K562 (cell line): Measurements from ENCODE around the gene RYR1. TPM values are rescaled to one million over a fixed set of nuclear protein-coding genes. Genes with fewer than 3 reads are reported as not detected.

Experiments used
- ARID1B ChIP-seq: fragments of 450-650 bp; IDR thresholded peaks from 2 replicates; pipeline ENCODE4 v1.6.1; 2016; ENCODE audit warnings: antibody characterized with exemption, mild to moderate bottlenecking, inconsistent platforms
- ATF1 ChIP-seq, 2 experiments: fragments of 450-650 bp in 1 of 2; IDR thresholded peaks; 2 replicates each; pipeline ENCODE4 v1.6.1; 2016; ENCODE audit warnings: missing compliant biosample characterization in 1 of 2, missing genetic modification characterization in 1 of 2
- ATF7 ChIP-seq: fragments of 450-650 bp; IDR thresholded peaks from 2 replicates; pipeline ENCODE4 v1.7.1; 2014; ENCODE audit warnings: mild to moderate bottlenecking, moderate library complexity
- CGGBP1 ChIP-seq: fragments of 250-450 bp; sonication (Bioruptor Pico); IDR thresholded peaks from 2 replicates; pipeline ENCODE4 v1.9.0; 2021; ENCODE audit warnings: mild to moderate bottlenecking
- EGR1 ChIP-seq: fragments of 450-650 bp; conservative IDR thresholded peaks from 2 replicates; pipeline ENCODE4 v1.6.1; 2017; ENCODE audit warnings: mild to moderate bottlenecking
- EP300 ChIP-seq: IDR thresholded peaks from 2 replicates; pipeline ENCODE4 v1.6.1; 2012; ENCODE audit warnings: low read length, improper control_type of control experiment
- ESRRA ChIP-seq: fragments of 450-650 bp; IDR thresholded peaks from 2 replicates; pipeline ENCODE4 v1.6.1; 2014; ENCODE audit warnings: low read depth, mild to moderate bottlenecking, moderate library complexity, borderline replicate concordance
- ETS2 ChIP-seq: IDR thresholded peaks from 2 replicates; pipeline ENCODE4 v1.6.1; 2016; ENCODE audit warnings: borderline replicate concordance, missing genetic modification characterization, mild to moderate bottlenecking, moderate library complexity, missing compliant biosample characterization; ENCODE audit not compliant: poor library complexity, severe bottlenecking
- HINFP ChIP-seq: fragments of 450-650 bp; conservative IDR thresholded peaks from 2 replicates; pipeline ENCODE4 v1.6.1; 2016; ENCODE audit warnings: missing genetic modification characterization, low read depth, mild to moderate bottlenecking, control low read depth, missing compliant biosample characterization
- NCOR1 ChIP-seq: fragments of 450-650 bp; IDR thresholded peaks from 2 replicates; pipeline ENCODE4 v1.6.1; 2016; ENCODE audit warnings: mild to moderate bottlenecking, moderate library complexity
- NFXL1 ChIP-seq: fragments of 450-650 bp; formaldehyde crosslinking; IDR thresholded peaks from 2 replicates; pipeline ENCODE4 v1.4.0; 2021; ENCODE audit warnings: mild to moderate bottlenecking
- NKRF ChIP-seq: fragments of 450-650 bp; IDR thresholded peaks from 2 replicates; pipeline ENCODE4 v1.6.1; 2016; ENCODE audit warnings: borderline replicate concordance
- NR2F6 ChIP-seq: fragments of 450-650 bp; formaldehyde crosslinking; IDR thresholded peaks from 2 replicates; pipeline ENCODE4 v1.4.0; 2020; ENCODE audit warnings: mild to moderate bottlenecking
- NR4A1 ChIP-seq, 2 experiments: fragments of 250-450 bp in 1 of 2; fragments of 450-650 bp in 1 of 2; sonication (Bioruptor Pico) in 1 of 2; IDR thresholded peaks; 2 replicates each; pipeline versions ENCODE4 v1.4.0 to v1.6.1; 2016 to 2020; ENCODE audit warnings: mild to moderate bottlenecking in 2 of 2, missing compliant biosample characterization in 1 of 2, missing genetic modification characterization in 1 of 2, moderate library complexity in 1 of 2
- PCBP2 ChIP-seq: fragments of 200-400 bp; formaldehyde crosslinking; IDR thresholded peaks from 2 replicates; pipeline ENCODE4 v1.6.1; 2018; ENCODE audit warnings: low read length, low read depth, mild to moderate bottlenecking, moderate library complexity; ENCODE audit not compliant: poor library complexity, severe bottlenecking
- RB1 ChIP-seq: fragments of 450-650 bp; IDR thresholded peaks from 2 replicates; pipeline ENCODE4 v1.6.1; 2017; ENCODE audit warnings: low read depth, mild to moderate bottlenecking
- RBFOX2 ChIP-seq: fragments of 200-400 bp; formaldehyde crosslinking; IDR thresholded peaks from 2 replicates; pipeline ENCODE4 v1.6.1; 2017; ENCODE audit warnings: low read depth, mild to moderate bottlenecking, low read length, moderate library complexity
- SP1 ChIP-seq: sonication (generic); formaldehyde crosslinking; IDR thresholded peaks from 2 replicates; pipeline ENCODE4 v1.8.1; 2022; ENCODE audit warnings: mild to moderate bottlenecking, missing genetic modification reagents
- TAL1 ChIP-seq: fragments of 450-650 bp; IDR thresholded peaks from 2 replicates; pipeline ENCODE4 v1.6.1; 2016; ENCODE audit warnings: mild to moderate bottlenecking
- WHSC1 ChIP-seq: IDR thresholded peaks from one replicate; pipeline ENCODE4 v1.6.1; 2012; ENCODE audit warnings: low read length, control low read depth, inconsistent platforms
- polyA plus RNA-seq, 8 experiments: library from polyadenylated mRNA; depleted of rRNA in 4 of 8; stranded (reverse) in 5 of 8; unstranded in 3 of 8; fragments of >200 nt; fragmentation: Nextera tagmentation in 2 of 8; fragmentation: Illumina TruSeq in 1 of 8; extraction: Ambion mirVana in 2 of 8; extraction: Trizol in 1 of 8; gene quantifications; 2 replicates each; pipeline versions ENCODE4 v1.2.1 to v1.2.3, GENCODE V29; 2011 to 2014; ENCODE audit warnings: inconsistent platforms in 1 of 8, missing spikeins in 1 of 8
- total RNA-seq, 7 experiments: library from RNA; depleted of rRNA in 6 of 7; stranded (reverse); fragments of >200 nt in 6 of 7; fragmentation: Illumina TruSeq in 2 of 7; extraction: Trizol in 2 of 7; gene quantifications; 2 replicates each; pipeline versions ENCODE4 v1.2.1 to v1.2.3, GENCODE V29; 2011 to 2021; ENCODE audit warnings: low replicate concordance in 1 of 7
- TF ChIP-seq, protein P1 (sequence below): fragments of 200-800 bp; sonication (Bioruptor generic); IDR thresholded peaks from 2 replicates; pipeline ENCODE4 v1.6.1; 2017; ENCODE audit warnings: missing genetic modification characterization, missing compliant biosample characterization
- TF ChIP-seq, protein P2 (sequence below): fragments of 250-450 bp; sonication (Bioruptor Pico); IDR thresholded peaks from 2 replicates; pipeline ENCODE4 v1.8.0; 2021; ENCODE audit warnings: borderline replicate concordance, mild to moderate bottlenecking, moderate library complexity; ENCODE audit not compliant: poor library complexity, severe bottlenecking

RYR1 gene
- total and polyA plus RNA-seq, 9 of the 15 experiments (the other 6 are each of a cell fraction or from before 2014, with no cell fraction given): 0.11 to 7.4 (median 3.7) TPM

DNA sequence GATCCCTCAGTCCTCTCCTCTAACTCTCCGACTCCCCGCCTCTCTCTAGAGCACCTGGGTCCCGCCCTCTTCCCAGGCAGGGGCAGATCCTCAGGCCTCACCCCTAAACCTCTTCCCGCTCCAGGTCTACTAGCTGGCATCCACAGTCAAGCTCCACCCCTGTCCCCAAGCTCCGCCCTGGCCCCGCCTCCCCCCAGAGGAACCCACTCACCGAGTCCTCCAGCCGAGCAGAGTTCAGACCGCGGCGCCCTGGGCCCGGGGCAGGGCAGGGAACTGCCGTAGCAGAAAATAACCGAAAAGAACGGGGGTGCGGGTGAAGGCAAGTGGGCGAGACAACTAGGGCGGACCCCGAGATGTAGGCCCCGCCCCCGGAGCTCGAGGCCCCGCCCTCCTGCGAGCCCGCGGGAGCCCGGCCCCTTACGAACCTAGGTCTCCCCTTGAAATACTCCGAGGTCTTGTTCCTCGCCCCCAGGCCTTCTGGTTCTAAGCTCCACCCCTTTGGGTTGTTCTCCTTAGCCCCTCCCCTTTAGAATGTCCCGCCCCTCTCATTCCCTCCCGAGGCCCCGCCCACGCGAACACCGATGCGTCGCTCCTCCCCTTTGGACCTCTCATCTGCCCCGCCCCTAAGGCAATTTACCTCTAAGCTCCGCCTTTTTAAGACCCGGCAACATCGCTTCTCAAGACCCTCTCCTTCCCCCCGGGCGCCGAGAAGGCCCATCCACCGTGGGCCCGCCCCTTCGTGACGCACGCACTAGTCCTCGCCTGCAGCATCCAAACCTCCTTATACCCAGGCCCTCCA, 45.7 kb upstream of the RYR1 start, which contains the start of gene GGN (continued):
- TF ChIP-seq EP300 (no peak), RBFOX2 (peak; percentile 35; the same call in 1 of the 2 replicates), NR2F6 (CRISPR knock-in tag) (no peak), NR4A1 (CRISPR knock-in tag; IDR thresholded peaks at IDR 0.05) (no peak), NR4A1 (tag; IDR thresholded peaks at IDR 0.05) (no peak), ARID1B (0 out of 2 replicates have a peak, but pooled peaks have one; percentile 2), PCBP2 (no peak), HINFP (tag) (no peak), NFXL1 (no peak), EGR1 (peak; percentile 81; the same call in 1 of the 2 replicates), ATF1 (CRISPR knock-in tag; IDR thresholded peaks at IDR 0.05) (no peak), ATF1 (tag; IDR thresholded peaks at IDR 0.05) (peak; percentile 48), NCOR1 (no peak), RB1 (peak; percentile 39; the same call in 1 of the 2 replicates), NKRF (0 out of 2 replicates have a peak, but pooled peaks have one; percentile 4), ETS2 (tag) (no peak), TAL1 (0 out of 2 replicates have a peak, but pooled peaks have one; percentile 2), WHSC1 (no peak), ESRRA (no peak), SP1 (peak; percentile 60), CGGBP1 (no peak), ATF7 (no peak)
- TF ChIP-seq, protein P1, sequence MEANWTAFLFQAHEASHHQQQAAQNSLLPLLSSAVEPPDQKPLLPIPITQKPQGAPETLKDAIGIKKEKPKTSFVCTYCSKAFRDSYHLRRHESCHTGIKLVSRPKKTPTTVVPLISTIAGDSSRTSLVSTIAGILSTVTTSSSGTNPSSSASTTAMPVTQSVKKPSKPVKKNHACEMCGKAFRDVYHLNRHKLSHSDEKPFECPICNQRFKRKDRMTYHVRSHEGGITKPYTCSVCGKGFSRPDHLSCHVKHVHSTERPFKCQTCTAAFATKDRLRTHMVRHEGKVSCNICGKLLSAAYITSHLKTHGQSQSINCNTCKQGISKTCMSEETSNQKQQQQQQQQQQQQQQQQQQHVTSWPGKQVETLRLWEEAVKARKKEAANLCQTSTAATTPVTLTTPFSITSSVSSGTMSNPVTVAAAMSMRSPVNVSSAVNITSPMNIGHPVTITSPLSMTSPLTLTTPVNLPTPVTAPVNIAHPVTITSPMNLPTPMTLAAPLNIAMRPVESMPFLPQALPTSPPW (CRISPR knock-in tag): peak; percentile 70
- TF ChIP-seq, protein P2, sequence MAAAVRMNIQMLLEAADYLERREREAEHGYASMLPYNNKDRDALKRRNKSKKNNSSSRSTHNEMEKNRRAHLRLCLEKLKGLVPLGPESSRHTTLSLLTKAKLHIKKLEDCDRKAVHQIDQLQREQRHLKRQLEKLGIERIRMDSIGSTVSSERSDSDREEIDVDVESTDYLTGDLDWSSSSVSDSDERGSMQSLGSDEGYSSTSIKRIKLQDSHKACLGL (CRISPR knock-in tag): no peak
